H9 (cell line): ENCODE measurements around the gene ADARB2. TPM values are rescaled to one million over a fixed set of nuclear protein-coding genes. Genes with fewer than 3 reads are reported as not detected.
A peak's percentile ranks its signal among the peaks of the same experiment; 100 is the strongest.

Experiments used
- DNase-seq: peaks from one replicate; pipeline ENCODE4 v3.0.0-alpha.2; 2017
- H2AFZ ChIP-seq: one replicate; pipeline ENCODE4 v1.6.1; 2013; ENCODE audit warnings: mild to moderate bottlenecking, low read length, control low read depth, moderate library complexity
- H2AK5ac ChIP-seq: 2 replicates; pipeline ENCODE4 v1.6.1; 2013; ENCODE audit warnings: low read length, control low read depth, mixed read lengths; ENCODE audit not compliant: insufficient read length
- H2BK120ac ChIP-seq: one replicate; pipeline ENCODE4 v1.6.1; 2013; ENCODE audit warnings: low read depth, mild to moderate bottlenecking, low read length, control low read depth, inconsistent platforms; ENCODE audit not compliant: poor library complexity, severe bottlenecking
- H2BK12ac ChIP-seq: 2 replicates; pipeline ENCODE4 v1.6.1; 2013; ENCODE audit warnings: low read length, control low read depth, mixed read lengths, low read depth; ENCODE audit not compliant: insufficient read length
- H2BK15ac ChIP-seq: 2 replicates; pipeline ENCODE4 v1.6.1; 2013; ENCODE audit warnings: low read depth, low read length, control low read depth
- H2BK20ac ChIP-seq: one replicate; pipeline ENCODE4 v1.6.1; 2013; ENCODE audit warnings: low read depth, mild to moderate bottlenecking, low read length, control low read depth, inconsistent platforms; ENCODE audit not compliant: poor library complexity, severe bottlenecking
- H2BK5ac ChIP-seq: 2 replicates; pipeline ENCODE4 v1.6.1; 2013; ENCODE audit warnings: low read length, control low read depth, mixed read lengths; ENCODE audit not compliant: insufficient read length
- H3K14ac ChIP-seq: 2 replicates; pipeline ENCODE4 v1.6.1; 2013; ENCODE audit warnings: low read length, control low read depth; ENCODE audit not compliant: insufficient read depth
- H3K18ac ChIP-seq: 2 replicates; pipeline ENCODE4 v1.6.1; 2013; ENCODE audit warnings: low read depth, mild to moderate bottlenecking, mixed read lengths, low read length, control low read depth; ENCODE audit not compliant: insufficient read length
- H3K23ac ChIP-seq: 2 replicates; pipeline ENCODE4 v1.6.1; 2013; ENCODE audit warnings: low read length, control low read depth, mixed read lengths, low read depth; ENCODE audit not compliant: insufficient read length
- H3K23me2 ChIP-seq: 2 replicates; pipeline ENCODE4 v1.6.1; 2013; ENCODE audit warnings: low read depth, mild to moderate bottlenecking, mixed read lengths, low read length, control low read depth; ENCODE audit not compliant: insufficient read length, poor library complexity, severe bottlenecking
- H3K27ac ChIP-seq: 2 replicates; pipeline ENCODE4 v1.5.1; 2013; ENCODE audit warnings: low read length, control low read depth, mixed read lengths, low read depth; ENCODE audit not compliant: insufficient read length
- H3K27me3 ChIP-seq: 2 replicates; pipeline ENCODE4 v1.6.1; 2013; ENCODE audit warnings: low read length, control low read depth, inconsistent platforms; ENCODE audit not compliant: insufficient read depth
- H3K4ac ChIP-seq: 2 replicates; pipeline ENCODE4 v1.6.1; 2013; ENCODE audit warnings: low read depth, mild to moderate bottlenecking, control low read depth, inconsistent platforms, low read length, moderate library complexity
- H3K4me1 ChIP-seq: 2 replicates; pipeline ENCODE4 v1.6.1; 2013; ENCODE audit warnings: low read length, control low read depth, inconsistent platforms; ENCODE audit not compliant: insufficient read depth
- H3K4me2 ChIP-seq: 2 replicates; pipeline ENCODE4 v1.6.1; 2013; ENCODE audit warnings: low read length, control low read depth, mixed read lengths; ENCODE audit not compliant: insufficient read length, insufficient read depth
- H3K56ac ChIP-seq: 2 replicates; pipeline ENCODE4 v1.6.1; 2013; ENCODE audit warnings: low read depth, mild to moderate bottlenecking, mixed read lengths, low read length, control low read depth; ENCODE audit not compliant: insufficient read length
- H3K79me1 ChIP-seq: 2 replicates; pipeline ENCODE4 v1.6.1; 2013; ENCODE audit warnings: low read depth, mild to moderate bottlenecking, moderate library complexity, low read length, control low read depth, inconsistent platforms; ENCODE audit not compliant: insufficient read depth, poor library complexity, severe bottlenecking
- H3K79me2 ChIP-seq: 2 replicates; pipeline ENCODE4 v1.6.1; 2013; ENCODE audit warnings: low read length, control low read depth, inconsistent platforms; ENCODE audit not compliant: insufficient read depth
- H3K9ac ChIP-seq: 2 replicates; pipeline ENCODE4 v1.6.1; 2013; ENCODE audit warnings: low read length, control low read depth, mixed read lengths; ENCODE audit not compliant: insufficient read length; ENCODE audit errors: extremely low read depth
- H3K9me3 ChIP-seq: one replicate; pipeline ENCODE4 v1.6.1; 2013; ENCODE audit warnings: low read depth, low read length, inconsistent platforms; ENCODE audit not compliant: control insufficient read depth
- H3T11ph ChIP-seq: one replicate; pipeline ENCODE4 v1.6.1; 2013; ENCODE audit warnings: mild to moderate bottlenecking, low read length, control low read depth, inconsistent platforms
- H4K20me1 ChIP-seq: one replicate; pipeline ENCODE4 v1.6.1; 2013; ENCODE audit not compliant: control insufficient read depth, insufficient read length, insufficient read depth
- H4K5ac ChIP-seq: 2 replicates; pipeline ENCODE4 v1.6.1; 2013; ENCODE audit warnings: low read depth, mild to moderate bottlenecking, mixed read lengths, low read length, control low read depth; ENCODE audit not compliant: insufficient read length
- H4K8ac ChIP-seq: replicated peaks from 2 replicates; pipeline ENCODE4 v1.6.1; 2013; ENCODE audit warnings: low read length, control low read depth, mixed read lengths, low read depth; ENCODE audit not compliant: insufficient read length
- H4K91ac ChIP-seq: 2 replicates; pipeline ENCODE4 v1.6.1; 2013; ENCODE audit warnings: low read depth, mild to moderate bottlenecking, moderate library complexity, mixed read lengths, low read length, control low read depth; ENCODE audit not compliant: insufficient read length
- H3K27ac Mint-ChIP-seq, 3 experiments: 2 replicates in 2 of 3; 3 replicates in 1 of 3; pipeline ENCODE4 v1.8.0; 2020 to 2021; ENCODE audit warnings: mixed read lengths in 3 of 3, mild to moderate bottlenecking in 1 of 3, moderate library complexity in 1 of 3
- H3K27me3 Mint-ChIP-seq: 2 replicates; pipeline ENCODE4 v1.8.0; 2021; ENCODE audit warnings: low read depth, mild to moderate bottlenecking, moderate library complexity, mixed read lengths
- H3K36me3 Mint-ChIP-seq, 3 experiments: 2 replicates in 2 of 3; 3 replicates in 1 of 3; pipeline ENCODE4 v1.8.0; 2020 to 2021; ENCODE audit warnings: low read depth in 3 of 3, mixed read lengths in 3 of 3; ENCODE audit not compliant: insufficient read depth in 1 of 3
- H3K4me1 Mint-ChIP-seq, 2 experiments: 2 replicates each; pipeline ENCODE4 v1.8.0; 2020; ENCODE audit warnings: mixed read lengths in 2 of 2
- H3K4me3 Mint-ChIP-seq, 2 experiments: 2 replicates in 1 of 2; 3 replicates in 1 of 2; pipeline ENCODE4 v1.8.0; 2020 to 2021; ENCODE audit warnings: mild to moderate bottlenecking in 2 of 2, mixed read lengths in 2 of 2, moderate library complexity in 1 of 2
- H3K9me3 Mint-ChIP-seq, 2 experiments: 2 replicates in 1 of 2; 3 replicates in 1 of 2; pipeline ENCODE4 v1.8.0; 2020; ENCODE audit warnings: mild to moderate bottlenecking in 2 of 2, mixed read lengths in 2 of 2, moderate library complexity in 1 of 2
- WGBS: extraction: QIAGEN DNeasy Blood & Tissue Kit; methylation state at CpG from one replicate; pipeline ENCODE4 v1.1.7; 2013; ENCODE audit warnings: missing lambda C conversion rate, low lambda C conversion rate, mixed read lengths; ENCODE audit not compliant: insufficient read length; ENCODE audit errors: extremely low coverage; 5-methylcytosine and 5-hydroxymethylcytosine counted together
- total RNA-seq: library from RNA; stranded (reverse); gene quantifications from 2 replicates; pipeline ENCODE4 v1.2.1, GENCODE V29; 2021
- TF ChIP-seq, protein P1 (sequence below): fragments of 200-600 bp; sonication (generic); conservative IDR thresholded peaks from 3 replicates; pipeline ENCODE4 v1.8.0; 2021; ENCODE audit warnings: antibody characterized with exemption, mild to moderate bottlenecking

The ADARB2 gene
- total RNA-seq, 1 experiment from 2014 or later, result 0.87 TPM

DNA sequence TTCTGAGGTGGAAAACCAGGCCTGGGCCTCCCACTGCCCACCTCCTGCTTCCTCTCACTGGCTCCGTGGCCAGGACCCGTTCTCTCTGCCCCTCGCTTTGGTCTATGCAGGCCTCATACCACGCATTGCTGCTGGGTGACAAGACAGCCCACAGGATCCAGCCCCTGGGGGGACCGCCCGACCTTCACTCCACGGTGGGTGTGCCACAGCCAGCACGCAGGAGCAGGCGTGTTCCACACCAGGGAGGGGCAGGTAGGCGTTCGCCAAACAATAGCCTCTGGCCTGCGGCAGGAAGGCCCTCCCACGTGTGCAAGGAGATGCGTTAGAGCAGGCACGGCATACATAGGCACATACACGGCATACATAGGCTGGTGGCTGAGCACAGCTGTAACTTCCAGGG lies 447.7 kb downstream of the ADARB2 start:
- Mint-ChIP-seq H3K9me3 (no peaks in the 10 kb centered on the region; a peak in 2 of 5 replicates), H3K4me3 (no peak overlapping the region), H3K27ac (peak overlapping the region in 1 of 3 experiments; percentile 33; a peak in 2 of 7 replicates), H3K27me3 (peaks cover 6% of the 10 kb centered on the region; the same call in 1 of the 2 replicates), H3K36me3 (no peaks in the 10 kb centered on the region), H3K4me1 (peaks cover 22 to 29% of the 10 kb centered on the region in 2 experiments)
- H3K79me2 ChIP-seq, result no peaks in the 10 kb centered on the region
- no peaks in the 10 kb centered on the region for H4K20me1 ChIP-seq
- no peak overlapping the region for H3K27ac ChIP-seq
- H2BK120ac ChIP-seq, result no peak overlapping the region
- no peak overlapping the region for H2BK12ac ChIP-seq
- peaks cover 3% of the 10 kb centered on the region; the same call in 1 of the 2 replicates for H3K4me1 ChIP-seq
- no peaks in the 10 kb centered on the region for H3K9me3 ChIP-seq
- H3K18ac ChIP-seq, result peak overlapping the region; percentile 53
- H3K79me1 ChIP-seq, result no peaks in the 10 kb centered on the region
- no peak overlapping the region for H2AK5ac ChIP-seq
- H3T11ph ChIP-seq, result no peak overlapping the region
- no peak for DNase-seq
- TF ChIP-seq, protein P1, sequence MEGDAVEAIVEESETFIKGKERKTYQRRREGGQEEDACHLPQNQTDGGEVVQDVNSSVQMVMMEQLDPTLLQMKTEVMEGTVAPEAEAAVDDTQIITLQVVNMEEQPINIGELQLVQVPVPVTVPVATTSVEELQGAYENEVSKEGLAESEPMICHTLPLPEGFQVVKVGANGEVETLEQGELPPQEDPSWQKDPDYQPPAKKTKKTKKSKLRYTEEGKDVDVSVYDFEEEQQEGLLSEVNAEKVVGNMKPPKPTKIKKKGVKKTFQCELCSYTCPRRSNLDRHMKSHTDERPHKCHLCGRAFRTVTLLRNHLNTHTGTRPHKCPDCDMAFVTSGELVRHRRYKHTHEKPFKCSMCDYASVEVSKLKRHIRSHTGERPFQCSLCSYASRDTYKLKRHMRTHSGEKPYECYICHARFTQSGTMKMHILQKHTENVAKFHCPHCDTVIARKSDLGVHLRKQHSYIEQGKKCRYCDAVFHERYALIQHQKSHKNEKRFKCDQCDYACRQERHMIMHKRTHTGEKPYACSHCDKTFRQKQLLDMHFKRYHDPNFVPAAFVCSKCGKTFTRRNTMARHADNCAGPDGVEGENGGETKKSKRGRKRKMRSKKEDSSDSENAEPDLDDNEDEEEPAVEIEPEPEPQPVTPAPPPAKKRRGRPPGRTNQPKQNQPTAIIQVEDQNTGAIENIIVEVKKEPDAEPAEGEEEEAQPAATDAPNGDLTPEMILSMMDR, result no peak
- no peak overlapping the region for H2BK20ac ChIP-seq
- H3K56ac ChIP-seq, result no peak overlapping the region
- peak overlapping the region; percentile 24; the same call in 1 of the 2 replicates for H3K14ac ChIP-seq
- no peak overlapping the region for H3K4me2 ChIP-seq
- H4K8ac ChIP-seq, result no peak overlapping the region
- H2BK5ac ChIP-seq, result no peak overlapping the region
- no peak overlapping the region for H2AFZ ChIP-seq
- no peak overlapping the region for H4K91ac ChIP-seq
- no peaks in the 10 kb centered on the region for H3K27me3 ChIP-seq
- no peaks in the 10 kb centered on the region for H3K23me2 ChIP-seq
- no CpG with 5 or more reads among the region's 16 CpGs for WGBS
- H3K9ac ChIP-seq, result no peak overlapping the region
- no peak overlapping the region for H3K23ac ChIP-seq
- no peak overlapping the region for H4K5ac ChIP-seq
- no peak overlapping the region for H2BK15ac ChIP-seq
- H3K4ac ChIP-seq, result no peak overlapping the region
